HuH-7.5 (cell line): ENCODE measurements around the gene RNF220.

Experiments
- DNase-seq: peaks from one replicate; pipeline ENCODE4 v3.0.0; 2011; ENCODE audit warnings: low spot score

RNF220 gene

GRCh38 chr1:44611419-44611818 is 206.4 kb downstream of the RNF220 start:
- no peak for DNase-seq

GRCh38 chr1:44611866-44612265 is 206.8 kb downstream of the RNF220 start:
- no peak for DNase-seq

GRCh38 chr1:44613941-44614340 is 208.9 kb downstream of the RNF220 start:
- no peak for DNase-seq

- DNase-seq = no peak
These were observed 211.4 kb downstream of the RNF220 start for GRCh38 chr1:44616284-44616990.

GRCh38 chr1:44616991-44617702 is 212.1 kb downstream of the RNF220 start:
- DNase-seq = no peak

GRCh38 chr1:44617703-44618029 is 212.6 kb downstream of the RNF220 start:
- DNase-seq = no peak

- DNase-seq = no peak
These were observed 214.3 kb downstream of the RNF220 start for GRCh38 chr1:44619261-44619900.

- no peak for DNase-seq
These were observed 215.0 kb downstream of the RNF220 start for GRCh38 chr1:44620072-44620471.

GRCh38 chr1:44621841-44622286 is 216.8 kb downstream of the RNF220 start:
- DNase-seq = no peak

- no peak for DNase-seq
These were observed 219.3 kb downstream of the RNF220 start for GRCh38 chr1:44624268-44624901.

GRCh38 chr1:44625348-44625747 is 220.3 kb downstream of the RNF220 start:
- no peak for DNase-seq

- no peak for DNase-seq
These were observed 224.1 kb downstream of the RNF220 start for GRCh38 chr1:44628962-44629756.

- DNase-seq = no peak
These were observed 225.1 kb downstream of the RNF220 start for GRCh38 chr1:44630116-44630515.

GRCh38 chr1:44631333-44631646 is 226.2 kb downstream of the RNF220 start:
- no peak for DNase-seq

- DNase-seq = peak; percentile 96
These were observed 226.8 kb downstream of the RNF220 start for GRCh38 chr1:44631647-44632539.

GRCh38 chr1:44632598-44632997 is 227.5 kb downstream of the RNF220 start:
- DNase-seq = peak; percentile 45

- DNase-seq = no peak
These were observed 229.6 kb downstream of the RNF220 start for GRCh38 chr1:44634606-44635189.

- no peak for DNase-seq
These were observed 230.4 kb downstream of the RNF220 start for GRCh38 chr1:44635439-44635838.

GRCh38 chr1:44636083-44636687 is 231.1 kb downstream of the RNF220 start:
- no peak for DNase-seq
